GM18526 (cell line): Measurements from ENCODE around the gene TCERG1.

Experiments used
- POLR2A ChIP-seq: IDR thresholded peaks from 3 replicates; pipeline ENCODE4 v1.6.1; 2011; ENCODE audit not compliant: insufficient read length; ENCODE audit errors: extremely low read depth

The TCERG1 gene

GRCh38 chr5:146529984-146530383 lies 82.9 kb downstream of the TCERG1 start:
- TF ChIP-seq POLR2A = no peak

- TF ChIP-seq POLR2A = no peak
Observed at GRCh38 chr5:146533260-146533857, 86.2 kb downstream of the TCERG1 start.

GRCh38 chr5:146533882-146534281 lies 86.7 kb downstream of the TCERG1 start:
- no peak for TF ChIP-seq POLR2A

GRCh38 chr5:146538432-146538831 lies 91.3 kb downstream of the TCERG1 start:
- TF ChIP-seq POLR2A = no peak

GRCh38 chr5:146539973-146540372 lies 92.8 kb downstream of the TCERG1 start:
- no peak for TF ChIP-seq POLR2A

- no peak for TF ChIP-seq POLR2A
Observed at GRCh38 chr5:146540414-146540813, 93.3 kb downstream of the TCERG1 start.

- TF ChIP-seq POLR2A = no peak
Observed at GRCh38 chr5:146541958-146542849, 95.1 kb downstream of the TCERG1 start.

GRCh38 chr5:146544232-146544631 lies 97.1 kb downstream of the TCERG1 start:
- no peak for TF ChIP-seq POLR2A

- TF ChIP-seq POLR2A = no peak
Observed at GRCh38 chr5:146548781-146549449, 101.8 kb downstream of the TCERG1 start.

- no peak for TF ChIP-seq POLR2A
Observed at GRCh38 chr5:146549615-146550014, 102.5 kb downstream of the TCERG1 start.

GRCh38 chr5:146553446-146553845 lies 106.3 kb downstream of the TCERG1 start:
- TF ChIP-seq POLR2A = no peak

- TF ChIP-seq POLR2A = no peak
Observed at GRCh38 chr5:146560205-146560812, 113.2 kb downstream of the TCERG1 start.
